CD4-positive, CD25-positive, alpha-beta regulatory T cell (primary cell): ENCODE measurements around the gene TMIE. TPM values are rescaled to one million over a fixed set of nuclear protein-coding genes. Genes with fewer than 3 reads are reported as not detected.

Source experiments
- ATAC-seq, 2 donors: fragments of 150-1000 bp; cut with Tn5 transposase; one replicate each; pipeline ENCODE4 v1.10.0; 2021; ENCODE audit warnings: low read depth in 2 of 2, moderate number of reproducible peaks in 2 of 2, moderate library complexity in 1 of 2
- DNase-seq, 3 donors: peaks; one replicate each; pipeline versions ENCODE4 v3.0.0 to v3.0.0-alpha.2; 2012 to 2022; ENCODE audit warnings: mixed read lengths in 1 of 3
- H3K27ac ChIP-seq: one replicate; pipeline ENCODE4 v1.7.0; 2013; ENCODE audit warnings: mild to moderate bottlenecking, low read length; ENCODE audit not compliant: insufficient read depth, poor library complexity, severe bottlenecking
- H3K27me3 ChIP-seq: one replicate; pipeline ENCODE4 v1.7.0; 2013; ENCODE audit warnings: low read length; ENCODE audit not compliant: control insufficient read depth, insufficient read depth
- H3K36me3 ChIP-seq: one replicate; pipeline ENCODE4 v1.7.0; 2013; ENCODE audit warnings: mild to moderate bottlenecking, low read length, moderate library complexity; ENCODE audit not compliant: control insufficient read depth, insufficient read depth
- H3K4me1 ChIP-seq: 2 replicates; pipeline ENCODE4 v1.7.0; 2013; ENCODE audit warnings: mild to moderate bottlenecking, low read length; ENCODE audit not compliant: insufficient read depth, control insufficient read depth, poor library complexity, severe bottlenecking
- H3K4me3 ChIP-seq: one replicate; pipeline ENCODE4 v1.7.0; 2013; ENCODE audit warnings: low read depth, mild to moderate bottlenecking, low read length, moderate library complexity
- H3K9me3 ChIP-seq, 2 experiments: 1 replicate in 1 of 2; 2 replicates in 1 of 2; pipeline ENCODE4 v1.7.0; 2013; ENCODE audit warnings: low read length in 2 of 2, mild to moderate bottlenecking in 1 of 2, moderate library complexity in 1 of 2; ENCODE audit not compliant: control insufficient read depth in 2 of 2
- H3K27ac Mint-ChIP-seq, 3 donors: one replicate each; pipeline ENCODE4 v1.8.0; 2020 to 2022; ENCODE audit warnings: mild to moderate bottlenecking in 3 of 3, mixed read lengths in 3 of 3, moderate library complexity in 2 of 3
- H3K27me3 Mint-ChIP-seq: one replicate; pipeline ENCODE4 v1.8.0; 2022; ENCODE audit warnings: mild to moderate bottlenecking, mixed read lengths
- H3K36me3 Mint-ChIP-seq: one replicate; pipeline ENCODE4 v1.8.0; 2020; ENCODE audit warnings: mixed read lengths
- H3K4me1 Mint-ChIP-seq, 4 donors: one replicate each; pipeline ENCODE4 v1.8.0; 2020 to 2022; ENCODE audit warnings: mixed read lengths in 4 of 4, mild to moderate bottlenecking in 1 of 4
- H3K4me3 Mint-ChIP-seq, 4 donors: one replicate each; pipeline ENCODE4 v1.8.0; 2020 to 2022; ENCODE audit warnings: mild to moderate bottlenecking in 4 of 4, mixed read lengths in 4 of 4, moderate library complexity in 3 of 4
- H3K9me3 Mint-ChIP-seq, 7 donors: one replicate each; pipeline ENCODE4 v1.8.0; 2020 to 2022; ENCODE audit warnings: mixed read lengths in 7 of 7, mild to moderate bottlenecking in 3 of 7, moderate library complexity in 2 of 7
- polyA plus RNA-seq, 4 donors: library from polyadenylated mRNA; unstranded; fragments of 300-500 nt; fragmentation: Illumina TruSeq; gene quantifications; one replicate each; pipeline ENCODE4 v1.2.3, GENCODE V29; 2021
- total RNA-seq: library from RNA; stranded (reverse); gene quantifications from one replicate; pipeline ENCODE4 v1.2.3, GENCODE V29; 2022

Gene TMIE
- total and polyA plus RNA-seq, 5 donors from 2014 or later: 0.60 to 1.9 (median 1.5) TPM

DNA sequence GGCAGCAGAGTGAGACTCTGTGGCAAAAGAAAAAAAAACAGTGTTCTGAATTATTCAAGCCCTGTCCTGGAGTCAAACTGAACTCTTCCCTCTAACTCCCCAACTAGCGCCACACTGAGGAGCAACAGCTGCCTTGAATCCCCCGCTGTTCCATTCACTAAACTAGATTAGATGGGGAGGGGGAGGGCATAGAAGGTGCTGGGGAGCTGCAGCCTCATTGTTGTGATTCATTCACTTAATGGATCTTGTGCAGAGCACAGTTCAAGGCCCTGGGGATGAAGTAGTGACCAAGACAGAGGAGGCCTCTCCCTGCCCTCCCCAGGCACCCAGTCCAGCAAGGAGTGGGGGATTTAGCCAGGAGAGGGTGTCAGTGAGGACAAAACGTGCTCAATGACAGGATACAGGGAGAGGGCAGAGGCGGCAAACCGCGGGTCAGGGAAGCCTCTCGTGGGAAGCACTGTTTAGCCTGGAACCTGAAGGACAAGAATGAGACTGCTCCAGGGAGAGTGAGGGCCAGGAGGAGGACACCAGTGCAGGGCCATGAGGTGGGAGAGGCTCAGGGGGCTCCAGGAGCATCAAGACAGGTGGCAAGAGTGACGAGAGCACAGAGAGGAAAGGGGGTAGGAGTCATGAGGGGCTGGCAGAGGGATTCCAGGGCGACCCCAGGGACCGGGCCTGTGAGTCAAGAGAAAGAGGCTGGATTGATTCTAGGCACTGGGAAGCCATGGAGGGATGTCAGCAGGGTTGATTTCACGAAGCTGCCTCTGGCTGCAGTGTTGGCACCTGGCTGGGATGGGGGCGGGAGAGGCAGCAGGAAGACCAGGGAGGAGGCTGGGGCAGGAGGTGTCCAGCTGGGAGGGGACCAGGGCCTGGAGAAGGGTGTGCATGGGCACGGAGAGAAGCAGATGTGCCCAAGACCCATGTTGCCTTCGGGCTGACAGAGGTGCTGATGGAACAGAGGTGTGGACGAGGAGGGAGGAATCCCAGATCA, 39.1 kb upstream of the TMIE start:
- peak overlapping the region in 1 of 3 donors; percentile 69 for H3K27ac Mint-ChIP-seq
- Histone ChIP-seq H3K9me3 (no peaks in the 10 kb centered on the region), H3K27me3 (no peaks in the 10 kb centered on the region), H3K27ac (no peak overlapping the region), H3K4me3 (no peak overlapping the region), H3K36me3 (no peaks in the 10 kb centered on the region), H3K4me1 (no peaks in the 10 kb centered on the region)
- no peaks in the 10 kb centered on the region for H3K36me3 Mint-ChIP-seq
- ATAC-seq (no peak), DNase-seq (no peak)
- H3K27me3 Mint-ChIP-seq: peaks cover 4% of the 10 kb centered on the region
- H3K4me3 Mint-ChIP-seq: no peak overlapping the region
- peaks cover 0 to 2% (median 0%) of the 10 kb centered on the region in 4 donors for H3K4me1 Mint-ChIP-seq
- no peaks in the 10 kb centered on the region for H3K9me3 Mint-ChIP-seq

DNA sequence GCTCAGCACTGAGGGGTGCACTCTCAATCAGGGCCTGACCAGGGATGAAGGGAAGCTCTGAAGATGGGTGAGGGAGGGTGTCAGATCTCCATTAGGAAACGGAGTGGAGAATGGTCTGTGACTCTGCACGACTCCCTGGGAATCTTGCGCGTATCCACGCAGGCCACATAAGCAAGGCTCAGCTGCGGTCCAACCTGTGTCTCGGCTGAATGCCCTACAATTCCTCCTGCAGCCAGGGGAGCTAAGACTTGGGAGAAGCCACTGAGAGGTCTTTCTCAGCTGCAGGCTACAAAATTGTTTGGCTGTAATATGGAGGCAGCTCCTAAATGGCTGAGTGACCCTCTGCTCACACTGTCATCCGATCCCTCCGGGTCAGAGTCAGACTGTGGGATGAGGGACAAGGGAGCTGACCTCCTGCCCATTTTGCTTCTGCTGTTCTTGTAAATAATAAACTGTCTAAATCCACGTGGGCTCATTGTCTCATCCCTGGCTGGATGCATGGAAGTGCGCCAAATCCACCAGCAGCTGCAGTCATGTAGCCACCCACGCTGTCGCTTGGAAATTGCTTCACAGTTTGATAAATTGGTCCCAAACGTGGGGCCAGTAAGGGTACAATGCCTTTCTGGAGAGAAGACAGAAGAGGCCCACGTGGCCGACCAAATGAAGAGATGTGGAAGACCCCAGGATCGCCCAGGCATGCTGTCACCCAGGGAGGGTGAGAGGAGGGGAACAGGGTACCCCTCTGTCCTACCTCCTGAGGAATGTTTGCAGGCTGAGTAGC, 38.2 kb upstream of the TMIE start:
- H3K4me3 ChIP-seq: no peak overlapping the region

DNA sequence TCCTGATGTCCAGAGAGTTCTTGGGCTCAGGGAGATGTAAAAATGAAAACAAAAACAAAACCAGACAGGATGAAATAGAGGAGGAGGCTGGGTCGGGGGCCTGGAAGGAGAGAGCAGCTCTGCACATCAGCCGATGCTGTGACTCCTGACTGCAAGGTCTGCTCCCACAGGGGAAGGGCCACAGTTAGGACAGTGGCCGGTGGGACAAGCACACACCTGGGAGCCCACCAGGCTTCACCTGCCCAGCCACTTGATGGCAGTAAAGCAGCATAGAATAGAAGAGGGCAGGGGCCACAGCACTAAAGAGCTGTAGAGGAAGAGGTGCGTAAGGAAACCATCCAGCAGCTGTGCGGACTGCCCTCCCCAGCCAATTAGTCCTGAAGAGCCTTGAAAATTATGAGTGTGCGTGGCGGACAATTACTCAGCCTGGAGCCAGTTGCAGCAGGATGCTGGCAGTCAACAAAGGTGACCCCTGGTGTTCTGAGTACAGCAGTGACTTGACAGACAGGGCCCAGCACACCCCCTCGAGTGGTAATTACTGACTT, 37.5 kb upstream of the TMIE start:
- Mint-ChIP-seq H3K4me3 (no peak overlapping the region), H3K27ac (no peak overlapping the region), H3K27me3 (peaks cover 4% of the 10 kb centered on the region), H3K36me3 (no peaks in the 10 kb centered on the region), H3K4me1 (peaks cover 0 to 2% (median 0%) of the 10 kb centered on the region in 4 donors), H3K9me3 (no peaks in the 10 kb centered on the region)
- ATAC-seq: no peak
- Histone ChIP-seq H3K9me3 (no peaks in the 10 kb centered on the region), H3K4me1 (no peaks in the 10 kb centered on the region), H3K36me3 (no peaks in the 10 kb centered on the region), H3K27ac (no peak overlapping the region), H3K4me3 (no peak overlapping the region), H3K27me3 (no peaks in the 10 kb centered on the region)
- peak in 1 of 3 donors; percentile 26 for DNase-seq

More for the DNA sequence above, 38.2 kb upstream of the TMIE start:
- no peak for ATAC-seq
- Histone ChIP-seq H3K4me1 (no peaks in the 10 kb centered on the region), H3K27ac (no peak overlapping the region), H3K9me3 (no peaks in the 10 kb centered on the region), H3K36me3 (no peaks in the 10 kb centered on the region), H3K27me3 (no peaks in the 10 kb centered on the region)
- Mint-ChIP-seq H3K4me3 (no peak overlapping the region), H3K36me3 (no peaks in the 10 kb centered on the region), H3K27me3 (peaks cover 4% of the 10 kb centered on the region), H3K27ac (peak overlapping the region in 2 of 3 donors; percentile 43 to 69), H3K4me1 (peaks cover 0 to 2% (median 0%) of the 10 kb centered on the region in 4 donors), H3K9me3 (no peaks in the 10 kb centered on the region)
- no peak for DNase-seq

DNA sequence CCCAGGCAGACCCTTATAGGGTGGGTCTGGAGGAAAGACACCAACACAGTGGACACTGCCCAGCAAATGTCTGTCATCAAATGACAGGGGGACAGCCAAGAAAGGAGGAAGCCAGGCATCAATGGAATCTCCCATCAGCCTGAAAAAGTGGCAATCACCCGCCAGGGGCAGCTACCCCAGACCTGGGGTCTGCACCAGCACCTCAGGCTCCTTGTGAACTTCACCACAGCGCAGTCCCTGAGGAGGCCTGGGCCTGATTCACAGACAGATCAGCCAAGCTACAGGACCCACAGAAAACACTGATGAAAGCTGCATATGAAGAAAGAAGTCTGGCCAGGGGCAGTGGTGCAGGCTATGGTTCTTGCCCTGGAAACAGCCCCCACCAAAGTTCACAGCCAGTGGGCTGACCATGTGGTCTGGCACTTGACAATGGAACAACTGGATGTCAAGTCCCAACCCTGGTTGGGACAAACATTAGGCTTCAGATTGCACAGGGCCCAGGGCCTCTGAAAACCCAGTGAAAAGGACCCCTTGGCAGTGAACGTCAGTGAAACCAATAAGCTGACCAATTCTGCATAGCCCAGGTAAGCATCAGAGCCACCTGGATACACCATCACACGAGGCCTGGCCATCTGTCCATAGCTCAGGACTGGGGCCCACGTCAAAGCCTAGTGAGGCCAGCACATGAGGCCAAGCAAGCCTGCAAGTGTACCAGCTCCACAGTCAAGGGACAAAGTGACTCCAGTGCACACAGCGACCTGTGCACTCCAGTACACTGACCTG, 36.8 kb upstream of the TMIE start:
- Mint-ChIP-seq H3K27me3 (peaks cover 4% of the 10 kb centered on the region), H3K4me3 (no peak overlapping the region), H3K9me3 (no peaks in the 10 kb centered on the region), H3K27ac (no peak overlapping the region), H3K36me3 (no peaks in the 10 kb centered on the region), H3K4me1 (peaks cover 0 to 2% (median 0%) of the 10 kb centered on the region in 4 donors)
- no peaks in the 10 kb centered on the region for H3K9me3 ChIP-seq
- H3K27ac ChIP-seq: no peak overlapping the region
- no peaks in the 10 kb centered on the region for H3K4me1 ChIP-seq
- no peaks in the 10 kb centered on the region for H3K27me3 ChIP-seq
- DNase-seq (no peak), ATAC-seq (no peak)
- H3K36me3 ChIP-seq: no peaks in the 10 kb centered on the region
- no peak overlapping the region for H3K4me3 ChIP-seq

DNA sequence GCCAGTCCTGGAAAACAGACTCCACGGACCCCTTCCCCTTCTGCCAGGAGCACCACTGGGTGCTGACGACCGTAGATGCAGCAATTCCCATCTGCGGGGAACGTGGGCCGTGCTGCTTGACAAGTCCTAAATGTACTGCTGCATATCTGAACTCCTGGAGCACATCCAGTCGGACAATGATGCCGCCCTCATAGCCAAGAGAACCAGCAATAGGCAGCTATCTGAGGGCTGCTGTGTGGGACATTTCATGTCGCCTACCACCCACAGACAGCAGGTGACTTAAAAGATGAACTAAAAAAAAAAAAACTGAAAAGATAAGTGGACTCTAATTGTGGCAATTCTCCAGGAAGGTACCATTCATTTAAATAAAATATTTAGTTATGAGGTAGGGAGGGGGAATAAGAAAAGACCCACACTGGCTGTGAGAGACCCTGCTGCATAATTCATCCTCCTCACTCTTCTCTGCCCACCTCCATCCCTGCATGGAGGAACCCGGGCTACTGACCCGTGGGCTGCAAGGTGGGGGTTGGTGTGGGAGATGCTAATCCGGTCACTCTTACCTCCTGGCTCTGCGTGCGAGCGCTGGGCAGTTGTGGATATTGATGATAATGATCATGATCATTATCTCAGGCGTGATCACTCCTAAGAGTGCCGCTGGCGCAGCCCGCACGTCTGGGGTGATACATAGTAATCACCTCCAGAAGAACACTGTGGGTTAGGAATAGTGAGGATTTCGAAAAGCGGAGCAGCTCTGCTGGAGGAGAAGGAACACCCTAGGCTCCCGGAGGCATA, 36.0 kb upstream of the TMIE start:
- H3K9me3 ChIP-seq: no peaks in the 10 kb centered on the region
- H3K27ac Mint-ChIP-seq: no peak overlapping the region
- H3K4me1 Mint-ChIP-seq: peaks cover 0 to 2% (median 0%) of the 10 kb centered on the region in 4 donors
- DNase-seq (no peak), ATAC-seq (no peak)
- no peaks in the 10 kb centered on the region for H3K36me3 Mint-ChIP-seq
- no peak overlapping the region for H3K4me3 Mint-ChIP-seq
- no peak overlapping the region for H3K4me3 ChIP-seq
- H3K27me3 ChIP-seq: no peaks in the 10 kb centered on the region
- H3K36me3 ChIP-seq: no peaks in the 10 kb centered on the region
- H3K27me3 Mint-ChIP-seq: peaks cover 4% of the 10 kb centered on the region
- no peaks in the 10 kb centered on the region for H3K9me3 Mint-ChIP-seq
- H3K4me1 ChIP-seq: no peaks in the 10 kb centered on the region
- H3K27ac ChIP-seq: no peak overlapping the region

DNA sequence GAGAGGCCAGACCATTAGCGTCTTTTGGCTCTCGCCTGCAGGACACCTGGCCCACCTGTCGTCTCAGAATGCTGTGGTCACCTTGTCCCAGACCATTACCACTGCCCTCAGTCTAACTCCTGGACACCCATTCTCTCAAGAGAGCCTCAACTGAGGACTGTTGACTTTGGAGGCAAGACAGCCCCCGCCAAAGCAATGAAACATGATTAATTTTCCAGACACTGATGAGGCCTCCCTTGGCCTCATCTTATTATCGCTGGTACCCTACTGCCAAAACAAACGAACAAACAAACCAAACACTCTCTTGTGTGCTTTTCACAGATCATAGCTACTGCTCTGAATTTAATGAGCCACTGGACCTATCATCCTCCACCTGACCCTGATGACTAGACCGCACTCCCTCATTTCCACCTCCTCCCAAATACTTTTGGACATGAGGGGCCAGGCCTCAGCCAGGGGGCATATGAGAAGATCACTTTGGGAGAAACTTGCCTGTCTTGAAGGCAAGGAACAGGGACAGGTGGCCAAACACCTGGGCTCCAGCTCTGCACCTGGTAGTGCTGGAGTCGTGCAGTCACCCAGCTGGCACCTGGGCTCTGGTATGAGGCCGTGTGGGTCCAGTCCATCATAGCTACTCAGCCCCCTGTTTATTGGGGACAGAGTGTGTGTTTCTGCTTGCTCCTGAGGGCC, 35.3 kb upstream of the TMIE start:
- H3K27ac Mint-ChIP-seq: peak overlapping the region in 1 of 3 donors; percentile 59
- no peaks in the 10 kb centered on the region for H3K27me3 Mint-ChIP-seq
- H3K36me3 Mint-ChIP-seq: no peaks in the 10 kb centered on the region

More for the DNA sequence above, 35.3 kb upstream of the TMIE start:
- Mint-ChIP-seq H3K4me1 (peaks cover 0 to 2% (median 0%) of the 10 kb centered on the region in 4 donors), H3K9me3 (no peaks in the 10 kb centered on the region), H3K4me3 (no peak overlapping the region)
- Histone ChIP-seq H3K9me3 (no peaks in the 10 kb centered on the region), H3K27me3 (no peaks in the 10 kb centered on the region), H3K4me1 (no peaks in the 10 kb centered on the region), H3K36me3 (no peaks in the 10 kb centered on the region), H3K4me3 (no peak overlapping the region), H3K27ac (no peak overlapping the region)
- no peak for ATAC-seq
- DNase-seq: no peak
